GM19395 (cell line): ENCODE results near the gene ANTKMT.
"Not testable (repeated sequence)": the region's sequence is repeated elsewhere in the genome, so short reads cannot be mapped to it uniquely, and the experiment has no call there.

Experiments
- ATAC-seq: cut with Tn5 transposase; IDR thresholded peaks from one replicate; pipeline ENCODE4 v1.9.1; 2021; ENCODE audit warnings: mild to moderate bottlenecking, moderate library complexity; ENCODE audit not compliant: unreplicated experiment

Gene ANTKMT

DNA sequence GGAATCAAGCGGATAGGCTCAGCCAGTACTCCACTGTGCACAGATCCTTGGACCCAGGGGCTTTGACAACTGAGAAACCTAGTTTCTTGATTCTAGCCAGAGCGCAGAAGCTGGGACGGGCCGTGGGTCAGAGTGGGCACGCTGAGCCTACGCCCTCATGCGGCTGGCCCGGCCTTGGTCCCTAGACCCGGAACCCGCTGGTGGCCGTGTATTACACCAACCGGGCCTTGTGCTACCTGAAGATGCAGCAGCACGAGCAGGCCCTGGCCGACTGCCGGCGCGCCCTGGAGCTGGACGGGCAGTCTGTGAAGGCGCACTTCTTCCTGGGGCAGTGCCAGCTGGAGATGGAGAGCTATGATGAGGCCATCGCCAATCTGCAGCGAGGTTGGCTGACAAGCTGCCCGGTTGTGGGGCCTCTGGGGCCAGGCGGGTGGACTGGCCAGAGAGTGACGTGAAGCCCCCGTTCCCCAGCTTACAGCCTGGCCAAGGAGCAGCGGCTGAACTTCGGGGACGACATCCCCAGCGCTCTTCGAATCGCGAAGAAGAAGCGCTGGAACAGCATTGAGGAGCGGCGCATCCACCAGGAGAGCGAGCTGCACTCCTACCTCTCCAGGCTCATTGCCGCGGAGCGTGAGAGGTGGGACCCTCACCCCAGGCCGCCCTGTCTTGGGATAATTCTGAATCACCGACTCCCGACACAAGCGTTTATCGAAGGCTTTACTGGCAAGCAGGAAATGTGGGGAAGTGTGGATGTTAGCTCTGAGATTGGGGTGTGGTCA is 39.8 kb upstream of the ANTKMT start:
- ATAC-seq, result no peak

DNA sequence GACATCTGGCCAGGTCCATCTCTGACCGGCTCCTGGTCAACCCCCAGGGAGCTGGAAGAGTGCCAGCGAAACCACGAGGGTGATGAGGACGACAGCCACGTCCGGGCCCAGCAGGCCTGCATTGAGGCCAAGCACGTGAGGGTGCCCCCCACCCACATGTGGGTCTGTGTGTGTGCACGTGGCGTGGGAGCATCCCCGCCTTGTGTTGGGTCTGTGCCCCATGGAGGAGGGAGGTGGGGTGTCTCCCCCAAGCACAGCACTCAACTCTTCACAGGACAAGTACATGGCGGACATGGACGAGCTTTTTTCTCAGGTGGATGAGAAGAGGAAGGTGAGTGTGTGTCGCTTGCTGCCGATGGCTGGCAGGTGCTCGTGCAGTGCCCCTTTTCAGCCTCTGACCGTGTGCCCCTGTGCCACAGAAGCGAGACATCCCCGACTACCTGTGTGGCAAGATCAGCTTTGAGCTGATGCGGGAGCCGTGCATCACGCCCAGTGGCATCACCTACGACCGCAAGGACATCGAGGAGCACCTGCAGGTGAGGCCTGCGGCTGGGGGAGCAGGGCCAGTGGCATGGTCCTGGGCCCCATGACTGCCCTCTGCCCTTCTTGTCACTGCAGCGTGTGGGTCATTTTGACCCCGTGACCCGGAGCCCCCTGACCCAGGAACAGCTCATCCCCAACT is 39.1 kb upstream of the ANTKMT start:
- no peak for ATAC-seq

DNA sequence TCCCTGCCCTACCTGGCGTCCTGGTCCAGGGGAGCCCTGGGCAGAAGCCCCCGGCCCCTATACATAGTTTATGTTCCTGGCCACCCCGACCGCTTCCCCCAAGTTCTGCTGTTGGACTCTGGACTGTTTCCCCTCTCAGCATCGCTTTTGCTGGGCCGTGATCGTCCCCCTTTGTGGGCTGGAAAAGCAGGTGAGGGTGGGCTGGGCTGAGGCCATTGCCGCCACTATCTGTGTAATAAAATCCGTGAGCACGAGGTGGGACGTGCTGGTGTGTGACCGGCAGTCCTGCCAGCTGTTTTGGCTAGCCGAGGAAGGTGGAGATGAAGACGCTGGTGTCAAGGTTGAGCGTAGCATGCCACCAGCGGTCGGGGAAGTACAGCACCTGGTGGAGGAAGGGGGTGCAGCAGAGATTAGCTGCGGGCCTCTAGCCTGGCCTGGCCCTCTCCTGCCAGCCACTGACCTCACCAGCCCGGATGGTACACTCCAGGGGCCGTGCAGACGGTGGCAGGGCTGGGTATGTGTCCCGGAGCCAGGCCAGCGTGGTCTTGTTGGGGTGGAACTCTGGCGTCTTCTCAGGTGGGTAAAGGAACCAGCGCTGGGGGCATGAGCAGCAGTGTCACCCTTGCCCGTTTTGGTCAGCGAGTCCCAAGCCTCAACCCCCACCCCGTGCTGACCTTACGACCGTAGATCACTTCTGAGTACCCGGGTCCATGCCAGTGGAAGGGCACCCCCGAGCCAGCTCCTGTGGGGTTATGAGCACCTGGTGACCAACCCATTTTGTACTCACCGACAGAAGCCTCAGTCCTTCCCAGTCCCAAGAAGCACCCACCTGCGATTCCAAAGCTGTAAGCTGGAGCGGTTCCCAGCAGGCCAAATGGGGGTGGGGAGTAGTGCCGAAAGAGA is 38.2 kb upstream of the ANTKMT start:
- ATAC-seq, result no peak

DNA sequence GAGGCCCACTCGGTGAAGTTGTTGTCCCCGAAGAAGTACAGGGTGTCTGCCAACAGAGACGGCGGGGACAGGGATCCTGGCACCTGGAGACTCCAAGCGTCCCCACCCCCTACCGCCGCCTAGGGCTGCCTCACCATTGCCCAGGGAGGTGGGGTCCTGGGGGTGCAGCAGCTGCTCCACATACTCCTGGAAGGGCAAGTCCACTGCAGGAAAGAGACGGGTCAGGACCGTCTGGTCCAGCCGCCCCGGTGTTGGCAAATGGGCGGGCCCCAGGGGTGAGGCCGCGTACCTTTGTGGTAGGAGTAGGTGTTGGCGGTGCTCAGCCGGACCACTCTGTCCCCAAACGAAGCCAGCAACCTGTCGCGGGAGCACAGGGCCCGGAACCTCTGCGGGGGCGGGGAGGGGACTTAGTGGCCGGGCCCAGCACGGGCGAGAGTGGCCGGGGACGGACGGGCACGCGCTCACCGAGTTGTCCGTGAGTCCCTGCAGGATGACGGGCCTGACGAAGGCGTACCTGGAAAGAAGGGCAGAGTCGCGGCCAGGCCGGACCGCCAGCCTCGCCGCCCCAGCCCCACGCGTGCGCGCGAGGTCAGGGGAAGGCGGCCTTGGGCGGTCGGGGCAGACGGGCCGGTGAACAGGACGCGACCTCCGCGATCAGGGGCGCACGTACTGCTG is 37.4 kb upstream of the ANTKMT start:
- ATAC-seq, result no peak

DNA sequence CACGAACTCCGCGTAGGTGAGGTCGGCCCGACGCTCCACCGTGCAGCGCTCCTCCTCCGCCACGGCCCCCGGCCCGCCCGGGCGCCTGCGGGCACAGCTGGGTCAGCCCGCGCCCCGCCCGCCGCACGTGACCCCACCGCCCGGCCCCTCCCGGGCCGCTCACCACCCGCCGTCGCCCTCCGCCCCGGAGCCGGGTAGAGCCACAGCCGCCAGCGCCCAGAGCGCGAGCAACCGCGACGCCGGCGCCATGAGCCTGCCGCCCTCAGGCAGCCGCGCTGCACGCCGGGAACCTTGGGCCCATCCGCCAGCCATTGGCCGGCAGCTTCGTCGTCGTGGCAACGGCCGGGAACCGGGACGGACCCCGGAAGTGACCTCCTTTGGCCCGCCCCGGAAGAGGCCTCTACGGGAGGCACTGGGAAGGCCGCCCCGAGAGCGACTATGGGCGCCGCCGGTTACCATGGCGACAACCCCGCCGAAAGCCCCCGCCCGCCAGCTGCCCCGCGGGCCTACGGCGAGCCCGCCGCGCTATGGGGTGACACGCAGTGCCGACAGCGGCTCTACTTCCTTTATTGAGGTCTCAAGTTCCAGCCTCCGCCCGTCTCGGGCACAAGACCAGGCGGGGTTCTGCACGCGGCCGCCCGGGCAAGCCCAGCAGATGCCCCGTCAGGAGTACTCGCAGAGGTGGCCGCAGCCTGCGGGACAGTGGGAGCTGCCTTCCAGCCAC is 36.7 kb upstream of the ANTKMT start, which contains the start of gene JMJD8:
Gene JMJD8 (minus strand): TSS at position 264 of the 724 bp plus-strand sequence. CDS start 15 bp downstream, at position 249.
- ATAC-seq, result peak; percentile 71

DNA sequence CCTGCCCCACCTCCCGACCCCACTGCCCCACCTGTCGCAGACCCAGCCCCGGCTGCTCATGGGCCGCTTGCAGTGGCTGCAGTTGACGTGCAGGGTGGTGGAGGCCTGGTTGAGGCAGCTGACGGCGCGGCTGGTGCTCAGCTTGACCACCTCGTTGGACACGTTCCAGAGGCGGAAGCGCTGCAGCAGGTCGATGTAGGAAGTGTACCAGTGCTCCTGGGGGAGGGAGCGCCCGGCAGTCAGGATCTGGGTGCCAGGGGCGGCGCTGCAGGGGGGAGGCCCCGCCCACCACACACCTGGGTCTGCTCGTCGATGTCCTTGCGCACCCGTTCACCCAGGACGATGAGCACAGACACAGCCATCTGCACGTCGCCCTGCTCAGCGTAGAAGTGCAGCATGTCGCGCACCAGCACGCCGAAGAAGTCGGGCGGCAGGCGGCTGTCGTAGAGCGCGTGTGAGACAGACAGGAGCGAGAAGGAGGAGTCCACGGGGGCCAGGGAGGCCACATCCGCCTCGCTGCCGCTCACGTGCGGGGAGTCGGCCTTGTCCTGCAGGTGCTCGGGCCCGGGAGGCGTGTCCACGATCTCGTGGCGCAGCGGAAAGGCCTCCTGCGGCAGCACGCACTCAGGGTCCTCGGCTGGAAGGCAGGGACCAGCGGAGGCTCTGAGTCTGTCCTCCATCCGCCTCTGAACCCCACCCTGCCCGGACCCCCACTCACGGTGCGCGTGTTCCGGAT is 35.8 kb upstream of the ANTKMT start:
- ATAC-seq, result no peak

DNA sequence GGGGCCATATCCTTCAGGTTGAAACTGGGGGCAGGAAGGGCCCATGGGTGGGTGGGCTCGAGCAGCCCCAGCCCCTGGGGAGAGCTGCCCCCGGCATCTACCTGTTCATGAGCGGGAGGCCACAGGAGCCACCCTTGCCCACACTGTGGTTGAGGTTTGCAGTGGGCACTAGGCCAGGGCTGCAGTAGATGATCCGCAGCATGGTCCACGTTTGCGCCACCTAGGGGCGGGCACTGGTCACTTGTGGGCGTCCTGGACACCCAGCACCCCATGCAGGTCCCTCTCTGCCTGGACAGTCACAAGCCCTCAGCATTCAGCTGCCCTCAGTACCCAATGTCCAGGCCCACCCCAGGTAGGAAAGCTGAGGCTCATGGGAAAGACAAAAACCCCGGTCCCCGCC is 35.0 kb upstream of the ANTKMT start:
- no peak for ATAC-seq

DNA sequence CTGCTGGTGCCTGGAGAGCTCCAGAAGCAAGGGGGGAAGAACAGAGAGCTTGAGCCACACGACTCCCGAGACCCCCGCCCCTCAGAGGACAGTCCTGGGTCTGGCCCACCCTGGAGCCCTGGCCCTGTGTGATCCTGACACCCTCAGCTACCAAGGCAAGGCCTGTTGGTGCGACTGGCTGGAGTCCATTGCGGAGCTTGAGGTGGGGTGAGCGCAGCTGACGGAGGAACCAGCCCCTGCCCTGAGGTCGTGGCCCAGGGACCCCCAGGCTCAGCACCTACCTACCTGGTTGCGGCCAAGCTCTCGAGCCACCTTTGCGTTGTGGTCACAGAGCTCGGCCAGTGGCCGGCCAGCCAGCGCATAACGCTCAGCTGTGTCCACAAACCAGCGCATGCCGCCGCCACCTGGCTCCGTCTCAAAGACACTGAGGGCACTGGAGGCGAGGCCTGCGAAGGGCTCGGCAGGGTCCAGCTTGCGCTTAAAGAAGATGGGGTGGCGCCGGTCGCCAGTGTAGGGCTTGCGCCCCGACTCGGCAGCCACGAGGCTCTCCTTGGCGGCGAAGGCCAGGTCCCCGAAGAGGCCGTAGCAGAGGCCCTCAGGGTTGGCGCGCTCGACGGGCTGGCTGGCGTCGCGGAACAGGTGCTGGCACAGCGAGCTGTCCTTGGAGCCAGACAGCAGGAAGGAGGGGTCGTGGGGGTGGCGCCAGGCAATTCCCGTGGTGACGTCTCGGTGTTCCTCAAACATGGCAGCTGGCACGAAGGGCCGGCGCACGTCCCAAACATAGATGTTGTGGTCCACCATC is 34.3 kb upstream of the ANTKMT start:
- no peak for ATAC-seq

DNA sequence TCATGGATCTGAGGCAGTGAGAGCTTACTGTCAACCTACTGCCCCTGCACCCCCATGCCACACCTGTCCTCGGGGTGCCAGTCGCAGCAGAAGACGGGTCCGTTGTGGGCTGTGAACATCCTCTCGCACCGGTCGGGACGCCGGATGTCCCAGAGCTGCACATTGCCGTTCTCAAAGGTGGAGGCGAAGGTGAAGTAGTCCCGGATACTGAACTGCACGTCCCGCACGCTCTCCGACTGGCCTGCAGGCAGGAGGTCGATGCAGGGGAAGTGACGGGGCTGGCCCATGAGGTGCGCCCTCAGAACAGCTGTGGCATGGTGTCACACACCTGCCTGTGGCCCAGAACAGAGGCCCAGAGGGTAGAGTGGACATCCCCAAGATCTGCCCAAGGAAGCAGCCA is 33.4 kb upstream of the ANTKMT start:
- no peak for ATAC-seq

DNA sequence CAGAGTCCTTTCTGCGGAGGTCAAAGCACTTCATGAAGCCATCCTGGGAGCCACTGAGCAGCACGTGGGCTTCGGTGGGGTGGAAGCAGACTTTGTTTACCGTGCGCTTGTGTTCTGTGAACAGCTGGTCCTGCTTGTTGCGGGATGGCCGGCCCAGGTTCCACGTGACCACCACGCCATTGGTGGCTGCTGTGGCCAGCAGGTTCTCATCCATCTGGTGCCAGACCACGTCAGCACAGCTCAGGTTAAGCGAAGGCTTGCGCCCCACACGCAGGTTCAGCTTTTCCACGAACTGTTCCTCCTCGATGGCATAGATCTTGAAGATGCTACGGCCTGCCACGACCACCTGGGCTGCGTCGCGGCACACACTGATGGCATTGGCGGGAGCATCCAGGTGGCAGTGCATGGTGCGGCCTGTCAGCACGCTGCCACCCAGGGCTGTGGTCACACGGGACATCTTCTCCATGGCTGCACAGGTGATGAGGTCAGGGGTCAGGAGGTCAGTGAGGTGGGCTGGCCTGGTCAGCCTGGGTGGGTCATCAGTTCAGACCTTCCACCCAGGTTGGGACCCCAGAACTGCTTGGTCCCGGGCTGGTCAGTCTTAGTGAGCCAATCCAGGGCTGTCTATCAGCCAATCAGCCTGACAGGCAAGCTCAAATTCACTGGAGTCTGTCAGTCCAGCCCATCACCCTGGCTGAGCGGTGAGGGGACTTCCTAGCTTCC is 31.6 kb upstream of the ANTKMT start:
- no peak for ATAC-seq

DNA sequence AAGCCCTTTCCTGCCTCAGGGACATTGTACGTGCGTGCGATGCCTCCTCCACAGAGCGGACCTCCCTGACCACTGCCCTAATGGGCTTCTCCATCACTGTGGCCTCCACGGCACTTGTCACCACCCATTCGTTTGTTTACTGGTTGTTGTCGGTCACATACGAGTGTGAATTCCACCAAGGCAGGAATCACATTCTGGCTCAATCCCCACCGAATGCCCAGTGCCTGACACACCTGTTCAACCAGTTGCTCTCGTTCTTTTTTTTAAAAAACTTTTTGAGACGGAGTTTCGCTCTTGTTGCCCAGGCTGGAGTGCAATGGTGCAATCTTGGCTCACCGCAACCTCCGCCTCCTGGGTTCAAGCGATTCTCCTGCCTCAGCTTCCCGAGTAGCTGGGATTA is 29.7 kb upstream of the ANTKMT start:
- not testable (repeated sequence) for ATAC-seq

DNA sequence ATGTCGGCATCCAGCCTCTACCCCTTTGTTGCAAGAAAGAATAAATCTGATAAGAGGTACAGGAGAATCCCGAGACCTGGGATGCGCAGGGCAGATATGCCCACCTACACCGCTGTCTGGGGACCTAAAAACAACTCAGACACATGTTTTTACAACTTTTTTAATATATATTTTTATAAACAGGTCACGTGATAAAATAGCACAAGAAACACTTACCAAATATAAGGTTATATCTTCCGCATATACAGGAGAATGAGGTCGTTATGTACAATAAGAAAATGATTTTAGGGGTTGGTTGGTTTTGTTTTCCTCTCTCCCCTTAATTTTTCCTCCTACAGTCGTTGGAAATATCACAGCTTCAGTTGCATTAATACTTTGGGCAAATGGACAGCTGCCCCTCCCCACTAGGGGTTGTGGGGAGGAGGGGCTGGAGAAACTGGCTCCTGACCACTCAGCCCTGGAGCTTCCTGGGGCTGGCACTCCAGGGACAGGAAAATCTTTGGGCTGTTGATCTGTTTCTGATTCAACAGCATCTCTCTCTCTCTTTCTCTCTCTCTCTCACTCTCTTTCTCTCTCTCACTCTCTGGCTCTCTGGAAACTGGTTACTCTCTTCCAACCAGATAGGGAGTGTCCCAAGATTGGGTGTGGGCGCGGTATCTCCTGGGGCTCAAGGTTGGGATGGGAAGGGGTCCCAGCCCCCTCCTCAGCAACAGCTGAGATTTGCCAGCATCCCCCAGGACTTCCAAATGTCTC is 28.4 kb upstream of the ANTKMT start:
- ATAC-seq, result no peak

DNA sequence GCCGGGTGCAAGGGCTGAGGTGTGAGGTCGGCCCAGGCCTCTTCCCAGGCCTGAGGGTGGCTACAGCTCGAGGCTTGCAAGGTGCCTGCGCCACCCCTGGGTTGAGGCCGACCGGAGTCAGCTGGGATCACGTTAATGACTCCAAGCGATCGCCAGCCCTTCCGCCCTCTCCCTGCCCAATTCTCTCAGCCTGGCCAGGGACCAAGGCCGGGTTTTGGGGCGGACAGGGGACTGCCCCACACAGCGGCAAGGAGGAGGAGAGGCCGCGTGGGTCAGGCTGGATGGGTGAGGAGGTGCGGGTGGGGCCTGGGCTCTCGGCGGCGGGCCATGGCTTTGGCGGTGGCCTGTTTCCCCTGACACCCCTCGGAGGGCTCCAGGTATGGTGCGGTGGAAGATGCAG is 27.6 kb upstream of the ANTKMT start:
- no peak for ATAC-seq

DNA sequence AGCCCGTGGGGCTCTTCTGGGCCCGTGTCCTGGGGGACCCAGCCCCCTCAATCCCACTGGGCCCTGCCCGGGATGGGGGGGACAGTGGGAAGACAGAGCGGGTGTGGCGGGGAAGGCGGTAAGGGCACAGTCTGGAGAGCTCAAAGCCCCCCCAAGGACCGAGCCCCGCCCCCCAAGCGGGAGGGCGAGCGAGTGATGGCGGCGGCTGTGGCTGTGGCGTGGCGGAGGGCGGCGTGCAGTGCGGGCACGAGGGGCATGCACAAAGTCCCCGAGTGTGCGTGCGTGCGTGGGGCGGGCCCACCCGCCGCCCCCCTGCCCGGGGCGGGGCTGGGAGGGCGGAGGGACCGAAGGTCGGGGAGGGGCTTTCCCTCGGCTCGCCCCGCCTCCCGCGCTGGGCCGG is 27.2 kb upstream of the ANTKMT start:
- no peak for ATAC-seq

DNA sequence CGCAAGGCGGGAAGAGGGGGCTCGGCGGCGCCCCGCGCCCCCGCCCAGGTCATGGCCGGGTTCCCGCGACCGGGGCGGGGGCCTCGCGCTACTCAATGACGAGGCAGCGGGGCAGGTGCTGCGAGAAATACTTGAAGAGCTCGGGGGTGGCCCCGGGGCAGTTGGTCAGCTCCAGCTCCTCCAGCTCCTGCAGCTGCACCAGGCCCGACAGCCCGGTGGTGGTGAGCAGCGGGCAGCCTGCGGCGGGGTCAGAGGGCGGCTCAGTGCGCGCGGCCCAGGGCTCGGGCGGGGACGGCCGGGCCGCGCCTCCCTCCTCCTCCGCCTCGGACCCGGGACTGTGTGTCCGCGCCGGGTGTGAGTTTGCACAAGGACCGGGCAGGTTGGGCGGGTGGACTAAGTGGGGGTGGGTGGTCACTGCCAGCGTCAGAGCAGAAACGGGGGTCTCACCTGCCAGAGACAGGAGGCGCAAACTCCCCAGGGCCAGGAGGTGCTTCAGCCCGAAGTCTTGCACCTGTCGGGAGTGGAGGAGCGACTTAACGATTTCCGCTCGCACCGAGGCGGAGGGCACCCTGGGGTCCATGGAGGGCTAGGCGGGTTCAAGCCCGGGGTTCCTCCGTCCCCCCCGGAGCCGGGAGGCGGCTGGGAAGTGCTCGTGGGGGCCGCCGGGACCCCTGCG is 26.6 kb upstream of the ANTKMT start:
- ATAC-seq, result no peak

DNA sequence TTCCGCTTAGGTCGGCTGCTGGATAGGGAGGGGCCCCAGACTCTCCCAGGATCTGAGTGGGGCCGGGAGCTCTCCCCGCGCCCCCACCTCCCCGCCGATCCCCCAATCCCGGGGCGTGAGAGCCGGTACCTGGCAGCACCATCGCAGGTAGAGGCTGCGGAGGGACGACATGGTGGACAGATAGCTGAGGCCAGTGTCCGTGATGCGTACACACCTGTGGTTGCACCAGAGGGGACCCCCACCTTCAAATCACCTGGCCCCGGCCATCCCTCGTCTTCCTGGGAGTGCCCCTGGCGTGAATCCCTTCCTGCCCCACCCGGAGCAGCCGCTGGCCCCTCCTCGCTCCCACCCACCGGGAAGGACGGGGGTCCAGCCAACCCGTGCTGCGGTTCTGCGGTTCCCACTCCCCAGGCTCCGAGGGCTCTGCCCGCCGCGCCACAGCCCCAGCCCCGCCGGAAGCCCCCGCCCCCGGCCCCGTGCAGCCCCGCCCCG is 26.0 kb upstream of the ANTKMT start:
- no peak for ATAC-seq
